PFSK-1 (cell line): ENCODE measurements around the gene PLXND1.

Experiments
- POLR2AphosphoS5 ChIP-seq: IDR thresholded peaks from 2 replicates; pipeline ENCODE4 v1.6.1; 2012; ENCODE audit warnings: low read depth, mild to moderate bottlenecking, control low read depth, low read length, moderate library complexity
- SIN3A ChIP-seq: IDR thresholded peaks from 2 replicates; pipeline ENCODE4 v1.6.1; 2012; ENCODE audit warnings: mild to moderate bottlenecking, low read length, moderate library complexity, borderline replicate concordance; ENCODE audit not compliant: insufficient read depth

GRCh38 chr3:129644836-129645235, 38.4 kb upstream of the PLXND1 start:
- TF ChIP-seq SIN3A (no peak), POLR2AphosphoS5 (no peak)
